Endothelial cell of umbilical vein (primary cell): ENCODE measurements around the gene SLC4A2. TPM values are rescaled to one million over a fixed set of nuclear protein-coding genes. Genes with fewer than 3 reads are reported as not detected.

Experiments used
- BruUV-seq: library from RNA; stranded (reverse); fragments of 400-500 nt; replicated peaks from 2 replicates; lab custom pipeline; 2021; lab: Mats Ljungman, UMichigan
- CTCF ChIA-PET: fragments of 300-600, 350-600 bp; sonication (Branson Sonifier 250); formaldehyde crosslinking; loops from one replicate; lab custom pipeline; 2021; ENCODE audit warnings: antibody characterized with exemption, inconsistent platforms; lab: Charles Lee
- POLR2A ChIA-PET: fragments of 300-600, 350-600 bp; sonication (Branson Sonifier 250); formaldehyde crosslinking; loops from one replicate; lab custom pipeline; 2021; ENCODE audit warnings: antibody characterized with exemption, inconsistent platforms; lab: Charles Lee
- DNase-seq: peaks from one replicate; pipeline ENCODE4 v3.0.0-alpha.2; 2011; ENCODE audit warnings: low read depth, low spot score
- FAIRE-seq: peaks from 2 replicates; lab custom pipeline; 2011; peaks lifted over from hg19 to GRCh38; lab: Jason Lieb, UNC
- H2AFZ ChIP-seq: 2 replicates; pipeline ENCODE4 v1.6.0; 2012; ENCODE audit warnings: low read depth, low read length, control low read depth, inconsistent platforms
- H3K27ac ChIP-seq: 2 replicates; pipeline ENCODE4 v1.5.1; 2011; ENCODE audit warnings: low read depth, mild to moderate bottlenecking, control low read depth, low read length, moderate library complexity; ENCODE audit not compliant: insufficient read depth
- H3K27me3 ChIP-seq, 2 experiments: 2 replicates each; pipeline versions ENCODE4 v1.6.0 to v1.6.1; 2011; ENCODE audit warnings: low read length in 2 of 2, mixed read lengths in 1 of 2; ENCODE audit not compliant: control insufficient read depth in 2 of 2, insufficient read depth in 2 of 2
- H3K36me3 ChIP-seq, 2 experiments: 2 replicates in 1 of 2; 3 replicates in 1 of 2; pipeline ENCODE4 v1.5.1; 2011; ENCODE audit warnings: low read length in 2 of 2, mild to moderate bottlenecking in 1 of 2, moderate library complexity in 1 of 2; ENCODE audit not compliant: control insufficient read depth in 2 of 2, insufficient read depth in 2 of 2; ENCODE audit errors: extremely low read depth in 1 of 2
- H3K4me1 ChIP-seq: 3 replicates; pipeline ENCODE4 v1.5.1; 2011; ENCODE audit warnings: mild to moderate bottlenecking, low read length; ENCODE audit not compliant: control insufficient read depth, insufficient read depth; ENCODE audit errors: extremely low read depth
- H3K4me2 ChIP-seq: 2 replicates; pipeline ENCODE4 v1.6.1; 2011; ENCODE audit warnings: low read length, control low read depth, mixed read lengths; ENCODE audit not compliant: insufficient read depth
- H3K4me3 ChIP-seq, 3 experiments: fragments of 200-600 bp in 1 of 3; sonication (generic), shearing (Covaris generic) in 1 of 3; replicated peaks in 1 of 3; 2 replicates each; pipeline ENCODE4 v1.5.1; 2011 to 2016; ENCODE audit warnings: control low read depth in 3 of 3, low read length in 3 of 3, mild to moderate bottlenecking in 2 of 3, inconsistent platforms in 1 of 3, low read depth in 1 of 3, moderate library complexity in 1 of 3; ENCODE audit not compliant: insufficient read depth in 1 of 3
- H3K79me2 ChIP-seq: 2 replicates; pipeline ENCODE4 v1.6.0; 2012; ENCODE audit warnings: low read length, inconsistent platforms; ENCODE audit not compliant: control insufficient read depth, insufficient read depth
- H3K9ac ChIP-seq: replicated peaks from 2 replicates; pipeline ENCODE3; 2011; ENCODE audit warnings: low read length, control low read depth; ENCODE audit not compliant: insufficient read depth; ENCODE audit errors: extremely low read depth
- H3K9me1 ChIP-seq: replicated peaks from 3 replicates; pipeline ENCODE4 v1.6.0; 2011; ENCODE audit warnings: mild to moderate bottlenecking, low read length; ENCODE audit not compliant: control insufficient read depth, insufficient read depth; ENCODE audit errors: extremely low read depth
- H3K9me3 ChIP-seq: replicated peaks from 2 replicates; pipeline ENCODE4 v1.5.1; 2012; ENCODE audit warnings: low read length, inconsistent platforms; ENCODE audit not compliant: control insufficient read depth, insufficient read depth
- H4K20me1 ChIP-seq: replicated peaks from 2 replicates; pipeline ENCODE3; 2011; ENCODE audit warnings: mild to moderate bottlenecking, low read length; ENCODE audit not compliant: control insufficient read depth, insufficient read depth; ENCODE audit errors: extremely low read depth
- CTCF ChIP-seq, 2 donors: IDR thresholded peaks; 1 replicate in 1 of 2; 2 replicates in 1 of 2; pipeline ENCODE4 v1.5.1; 2011; ENCODE audit warnings: low read length in 2 of 2, mild to moderate bottlenecking in 2 of 2, moderate library complexity in 2 of 2, control low read depth in 1 of 2, inconsistent platforms in 1 of 2, low read depth in 1 of 2; ENCODE audit not compliant: insufficient read depth in 1 of 2; ENCODE audit errors: extremely low read depth in 1 of 2
- EZH2 ChIP-seq: IDR thresholded peaks from 2 replicates; pipeline ENCODE4 v1.6.1; 2012; ENCODE audit warnings: borderline replicate concordance, low read depth, mild to moderate bottlenecking, moderate library complexity, low read length, inconsistent platforms; ENCODE audit not compliant: severe bottlenecking
- FOS ChIP-seq: IDR thresholded peaks from 2 replicates; pipeline ENCODE4 v1.6.1; 2011; ENCODE audit warnings: mild to moderate bottlenecking, low read length, moderate library complexity, borderline replicate concordance; ENCODE audit not compliant: insufficient read depth
- GATA2 ChIP-seq: IDR thresholded peaks from 2 replicates; pipeline ENCODE4 v1.7.0; 2011; ENCODE audit warnings: low read depth, mild to moderate bottlenecking, moderate library complexity, mixed read lengths, low read length; ENCODE audit not compliant: insufficient read length, insufficient read depth
- JUN ChIP-seq: IDR thresholded peaks from 2 replicates; pipeline ENCODE4 v1.6.1; 2011; ENCODE audit warnings: borderline replicate concordance, low read depth; ENCODE audit not compliant: insufficient read length, insufficient read depth
- MYC ChIP-seq: IDR thresholded peaks from one replicate; pipeline ENCODE4 v1.6.1; 2011; ENCODE audit warnings: mild to moderate bottlenecking, low read depth, low read length
- POLR2A ChIP-seq: IDR thresholded peaks from 2 replicates; pipeline ENCODE4 v1.6.1; 2012; ENCODE audit warnings: low read depth, mild to moderate bottlenecking, control low read depth, low read length
- POLR2AphosphoS5 ChIP-seq: IDR thresholded peaks from 2 replicates; pipeline ENCODE4 v1.6.1; 2012; ENCODE audit warnings: low read depth, mild to moderate bottlenecking, control low read depth, low read length, moderate library complexity; ENCODE audit not compliant: insufficient read depth
- dilution Hi-C: fragments of 300-500 bp; cut with MboI; formaldehyde crosslinking; loops from one replicate; pipeline ENCODE4 v1.15.0; 2019; ENCODE audit warnings: low sequenced_read_pairs; ENCODE audit not compliant: extremely low pct_ligation_motif_present
- intact Hi-C: fragments of 100-400 bp; cut with micrococcal nuclease; formaldehyde crosslinking; loops from one replicate; pipeline ENCODE4 v1.10.0; 2022
- polyA plus RNA-seq, 4 experiments: library from polyadenylated mRNA; depleted of rRNA in 3 of 4; stranded (reverse) in 3 of 4; unstranded in 1 of 4; fragments of >200 nt; gene quantifications; 2 replicates each; pipeline versions ENCODE4 v1.2.1 to v1.2.3, GENCODE V29; 2011 to 2012; ENCODE audit warnings: missing spikeins in 1 of 4
- total RNA-seq: library from RNA; stranded (reverse); gene quantifications from 2 replicates; pipeline ENCODE4 v1.2.3, GENCODE V29; 2021
- TF ChIP-seq, protein P1 (sequence below): IDR thresholded peaks from 2 replicates; pipeline ENCODE4 v1.6.1; 2011; ENCODE audit not compliant: insufficient read depth, insufficient read length

Gene SLC4A2
- total and polyA plus RNA-seq, 2 donors (not counting 3 experiments of a cell fraction or from before 2014, with no cell fraction given): 108 to 172 TPM

DNA sequence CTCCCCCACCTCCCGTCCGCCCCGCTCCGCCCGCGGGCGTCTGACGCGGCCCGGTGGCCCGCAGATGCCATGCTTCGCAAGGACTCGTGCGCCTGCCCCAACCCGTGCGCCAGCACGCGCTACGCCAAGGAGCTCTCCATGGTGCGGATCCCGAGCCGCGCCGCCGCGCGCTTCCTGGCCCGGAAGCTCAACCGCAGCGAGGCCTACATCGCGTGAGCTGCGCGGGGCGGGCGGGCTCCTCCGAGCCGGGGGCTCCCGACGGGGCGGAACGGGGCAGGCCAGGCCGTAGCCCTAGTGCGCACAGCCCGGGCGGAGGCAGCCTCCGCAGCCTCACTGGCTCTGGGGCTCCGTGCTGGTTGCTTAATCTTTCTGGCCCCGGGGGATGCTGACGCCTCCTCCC lies 8.3 kb upstream of the SLC4A2 start:
- BruUV-seq: no TSS peak
- Histone ChIP-seq H3K9me3 (no peaks in the 10 kb centered on the region), H3K79me2 (no peaks in the 10 kb centered on the region), H3K27me3 (peaks cover 0 to 4% of the 10 kb centered on the region in 2 experiments), H3K4me3 (no peak overlapping the region), H3K9me1 (no peaks in the 10 kb centered on the region), H3K36me3 (no peaks in the 10 kb centered on the region), H2AFZ (no peak overlapping the region), H3K4me1 (no peaks in the 10 kb centered on the region), H3K4me2 (no peak overlapping the region), H3K9ac (no peak overlapping the region), H4K20me1 (no peaks in the 10 kb centered on the region), H3K27ac (no peak overlapping the region)
- FAIRE-seq (peak; percentile 84), DNase-seq (peak; percentile 79)
- dilution Hi-C loops (no loop called here), intact Hi-C loops (loop anchor here (1.0 kb wide), 1 partner anchor 12 kb away; no protein-coding TSS in a partner anchor)
- ChIA-PET CTCF (interaction anchor here (0.6 to 1.2 kb wide), 11 partner anchors 11 to 153 kb away, joined by 3 to 8 read pairs (median 4); partner anchors contain the start of gene ABCB8), POLR2A (interaction anchor here (0.5 to 1.0 kb wide), 2 partner anchors 10 kb away, joined by 3 to 7 read pairs; no protein-coding TSS in a partner anchor)
- no peak for TF ChIP-seq POLR2A
- no peak for TF ChIP-seq MYC
- TF ChIP-seq JUN: no peak
- TF ChIP-seq, protein P1, sequence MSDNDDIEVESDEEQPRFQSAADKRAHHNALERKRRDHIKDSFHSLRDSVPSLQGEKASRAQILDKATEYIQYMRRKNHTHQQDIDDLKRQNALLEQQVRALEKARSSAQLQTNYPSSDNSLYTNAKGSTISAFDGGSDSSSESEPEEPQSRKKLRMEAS: peak; percentile 88
- peak; percentile 34 for TF ChIP-seq POLR2AphosphoS5
- TF ChIP-seq EZH2: no peak

- no peaks in the 10 kb centered on the region for H3K36me3 ChIP-seq
- H2AFZ ChIP-seq: no peak overlapping the region
- H4K20me1 ChIP-seq: no peaks in the 10 kb centered on the region
- ChIA-PET POLR2A (no interaction called here), CTCF (no interaction called here)
- H3K9me1 ChIP-seq: no peaks in the 10 kb centered on the region
- H3K27ac ChIP-seq: no peak overlapping the region
- peaks cover 7% of the 10 kb centered on the region for H3K4me1 ChIP-seq
- peaks cover 0 to 4% of the 10 kb centered on the region in 2 experiments for H3K27me3 ChIP-seq
- dilution Hi-C loops (no loop called here), intact Hi-C loops (no loop called here)
- DNase-seq: no peak
- no peak for FAIRE-seq
- no peak overlapping the region for H3K9ac ChIP-seq
- TF ChIP-seq GATA2 (no peak), CTCF (IDR thresholded peaks at IDR 0.05; ENCODE audit: extremely low read depth in 1 of 2, insufficient read depth in 1 of 2, low read depth in 1 of 2, low read length in 2 of 2) (no peak), POLR2A (no peak), EZH2 (no peak), JUN (no peak), FOS (no peak), POLR2AphosphoS5 (no peak), MYC (no peak)
- TF ChIP-seq, protein P1: no peak
- H3K4me3 ChIP-seq: no peak overlapping the region
- H3K9me3 ChIP-seq: no peaks in the 10 kb centered on the region
- H3K4me2 ChIP-seq: no peak overlapping the region
- H3K79me2 ChIP-seq: no peaks in the 10 kb centered on the region
- no TSS peak for BruUV-seq
Measured at GRCh38 chr7:151053096-151053495, 6.3 kb upstream of the SLC4A2 start.
